ENCODE measurements around the gene ME3. TPM values are rescaled to one million over a fixed set of nuclear protein-coding genes. Genes with fewer than 3 reads are reported as not detected.

Gene ME3
- total RNA-seq, 1 experiment from 2014 or later = 1.8 TPM

GRCh38 chr11:86510097-86510496 is 162.3 kb downstream of the ME3 start:
- Mint-ChIP-seq H3K27me3 (ENCODE audit: low read depth) (no peaks in the 10 kb centered on the region), H3K36me3 (no peaks in the 10 kb centered on the region), H3K4me1 (peaks cover 11% of the 10 kb centered on the region; the same call in 1 of the 2 replicates), H3K4me3 (no peak overlapping the region), H3K9me3 (no peaks in the 10 kb centered on the region), H3K27ac (no peak overlapping the region)
- POLR2A ChIA-PET = no interaction called here
- DNase-seq (ENCODE audit: low spot score) (no peak), ATAC-seq (no peak)
- CTCF ChIA-PET = no interaction called here
- TF ChIP-seq ZMAT4 (CRISPR knock-in tag; IDR thresholded peaks at IDR 0.05) = no peak

GRCh38 chr11:86509588-86509974 is 162.8 kb downstream of the ME3 start:
- no peak for ATAC-seq
- POLR2A ChIA-PET = no interaction called here

GRCh38 chr11:86508604-86509587 is 163.5 kb downstream of the ME3 start:
- no peak overlapping the region for H3K4me3 Mint-ChIP-seq
- POLR2A ChIA-PET = no interaction called here
- H3K27ac Mint-ChIP-seq = no peak overlapping the region
- no peaks in the 10 kb centered on the region for H3K36me3 Mint-ChIP-seq
- no peak for DNase-seq (ENCODE audit: low spot score)
- H3K9me3 Mint-ChIP-seq = no peaks in the 10 kb centered on the region
- CTCF ChIA-PET = no interaction called here
- no peak for ATAC-seq
- H3K4me1 Mint-ChIP-seq = peaks cover 4% of the 10 kb centered on the region; the same call in 1 of the 2 replicates
- H3K27me3 Mint-ChIP-seq (ENCODE audit: low read depth) = no peaks in the 10 kb centered on the region
- TF ChIP-seq ETV6 (CRISPR knock-in tag; IDR thresholded peaks at IDR 0.05) = no peak
- no peak for TF ChIP-seq SP1 (CRISPR knock-in tag; conservative IDR thresholded peaks at IDR 0.05)
- no peak for TF ChIP-seq CTCF (IDR thresholded peaks at IDR 0.05)
- TF ChIP-seq PRDM15 (CRISPR knock-in tag; IDR thresholded peaks at IDR 0.05) = no peak
- TF ChIP-seq FOXJ3 (CRISPR knock-in tag; IDR thresholded peaks at IDR 0.05; ENCODE audit: borderline replicate concordance) = no peak
- no peak for TF ChIP-seq E2F1 (CRISPR knock-in tag; IDR thresholded peaks at IDR 0.05)
- TF ChIP-seq IRF2 (CRISPR knock-in tag; IDR thresholded peaks at IDR 0.05; ENCODE audit: borderline replicate concordance, low read depth) = no peak
- no peak for TF ChIP-seq FOXK1 (CRISPR knock-in tag; IDR thresholded peaks at IDR 0.05)
- no peak for TF ChIP-seq TEAD4 (CRISPR knock-in tag; IDR thresholded peaks at IDR 0.05)
- TF ChIP-seq ZNF396 (CRISPR knock-in tag; IDR thresholded peaks at IDR 0.05; ENCODE audit: borderline replicate concordance) = no peak
- TF ChIP-seq GABPB1 (CRISPR knock-in tag; IDR thresholded peaks at IDR 0.05) = no peak

More at GRCh38 chr11:86509588-86509974, 162.8 kb downstream of the ME3 start:
- no peak for TF ChIP-seq JUN (CRISPR knock-in tag; IDR thresholded peaks at IDR 0.05)
- no peak for TF ChIP-seq ZNF416 (CRISPR knock-in tag; IDR thresholded peaks at IDR 0.05)
- TF ChIP-seq SMAD4 (CRISPR knock-in tag; IDR thresholded peaks at IDR 0.05) = no peak
- no peak for TF ChIP-seq EMX1 (CRISPR knock-in tag; IDR thresholded peaks at IDR 0.05)
- no peak for TF ChIP-seq SP1 (CRISPR knock-in tag; conservative IDR thresholded peaks at IDR 0.05)
- no peak for TF ChIP-seq FOXP1 (CRISPR knock-in tag; IDR thresholded peaks at IDR 0.05; ENCODE audit: borderline replicate concordance)
- no peak for TF ChIP-seq ELF4 (CRISPR knock-in tag; IDR thresholded peaks at IDR 0.05; ENCODE audit: low read depth)
- no peak for TF ChIP-seq CREB1 (CRISPR knock-in tag; IDR thresholded peaks at IDR 0.05)
- TF ChIP-seq ATF6 (CRISPR knock-in tag; IDR thresholded peaks at IDR 0.05) = no peak
- TF ChIP-seq ETV6 (CRISPR knock-in tag; IDR thresholded peaks at IDR 0.05) = no peak
- no peak for TF ChIP-seq USF2 (CRISPR knock-in tag; IDR thresholded peaks at IDR 0.05)
- TF ChIP-seq ZNF263 (CRISPR knock-in tag; IDR thresholded peaks at IDR 0.05; ENCODE audit: low read depth) = no peak
- no peak for TF ChIP-seq CREM (CRISPR knock-in tag; IDR thresholded peaks at IDR 0.05)
- no peak for TF ChIP-seq NFYB (CRISPR knock-in tag; conservative IDR thresholded peaks at IDR 0.05; ENCODE audit: low read depth)
- H3K4me1 Mint-ChIP-seq = peaks cover 9% of the 10 kb centered on the region; the same call in 1 of the 2 replicates
- no peaks in the 10 kb centered on the region for H3K9me3 Mint-ChIP-seq
- DNase-seq (ENCODE audit: low spot score) = no peak
- no peak overlapping the region for H3K4me3 Mint-ChIP-seq
- CTCF ChIA-PET = no interaction called here
- H3K27ac Mint-ChIP-seq = no peak overlapping the region
- H3K36me3 Mint-ChIP-seq = no peaks in the 10 kb centered on the region
- no peaks in the 10 kb centered on the region for H3K27me3 Mint-ChIP-seq (ENCODE audit: low read depth)
